ENCODE results near the gene ARHGAP6.

The ARHGAP6 gene

GRCh38 chrX:11462136-11462535 is 203.6 kb downstream of the ARHGAP6 start:
- no peak for DNase-seq (ENCODE audit: low spot score)

- DNase-seq (ENCODE audit: low spot score), result no peak
These were observed 204.3 kb downstream of the ARHGAP6 start for GRCh38 chrX:11461201-11462001.

- DNase-seq (ENCODE audit: low spot score), result no peak
These were observed 205.4 kb downstream of the ARHGAP6 start for GRCh38 chrX:11460347-11460746.

- no peak for DNase-seq (ENCODE audit: low spot score)
These were observed 207.6 kb downstream of the ARHGAP6 start for GRCh38 chrX:11458170-11458569.

GRCh38 chrX:11451151-11451550 is 214.6 kb downstream of the ARHGAP6 start:
- no peak for DNase-seq (ENCODE audit: low spot score)

GRCh38 chrX:11450354-11450753 is 215.4 kb downstream of the ARHGAP6 start:
- no peak for DNase-seq (ENCODE audit: low spot score)

- DNase-seq (ENCODE audit: low spot score), result no peak
These were observed 216.1 kb downstream of the ARHGAP6 start for GRCh38 chrX:11449613-11450012.

GRCh38 chrX:11447418-11447817 is 218.3 kb downstream of the ARHGAP6 start:
- DNase-seq (ENCODE audit: low spot score), result no peak

- no peak for DNase-seq (ENCODE audit: low spot score)
These were observed 218.8 kb downstream of the ARHGAP6 start for GRCh38 chrX:11446949-11447348.

- no peak for DNase-seq (ENCODE audit: low spot score)
These were observed 219.4 kb downstream of the ARHGAP6 start for GRCh38 chrX:11446336-11446735.

- no peak for DNase-seq (ENCODE audit: low spot score)
These were observed 220.2 kb downstream of the ARHGAP6 start for GRCh38 chrX:11445540-11445939.

GRCh38 chrX:11444052-11444451 is 221.7 kb downstream of the ARHGAP6 start:
- DNase-seq (ENCODE audit: low spot score), result no peak

- DNase-seq (ENCODE audit: low spot score), result no peak
These were observed 225.9 kb downstream of the ARHGAP6 start for GRCh38 chrX:11439846-11440245.

GRCh38 chrX:11438767-11439166 is 227.0 kb downstream of the ARHGAP6 start:
- no peak for DNase-seq (ENCODE audit: low spot score)

GRCh38 chrX:11438380-11438723 is 227.4 kb downstream of the ARHGAP6 start:
- no peak for DNase-seq (ENCODE audit: low spot score)

GRCh38 chrX:11437642-11438379 is 227.9 kb downstream of the ARHGAP6 start:
- DNase-seq (ENCODE audit: low spot score), result peak; percentile 56

GRCh38 chrX:11435568-11435967 is 230.2 kb downstream of the ARHGAP6 start:
- DNase-seq (ENCODE audit: low spot score), result no peak

- no peak for DNase-seq (ENCODE audit: low spot score)
These were observed 231.1 kb downstream of the ARHGAP6 start for GRCh38 chrX:11434607-11435006.

GRCh38 chrX:11431786-11432185 is 233.9 kb downstream of the ARHGAP6 start:
- no peak for DNase-seq (ENCODE audit: low spot score)

GRCh38 chrX:11430271-11430670 is 235.4 kb downstream of the ARHGAP6 start:
- DNase-seq (ENCODE audit: low spot score), result no peak

- DNase-seq (ENCODE audit: low spot score), result no peak
These were observed 236.1 kb downstream of the ARHGAP6 start for GRCh38 chrX:11429538-11430085.

- no peak for DNase-seq (ENCODE audit: low spot score)
These were observed 238.2 kb downstream of the ARHGAP6 start for GRCh38 chrX:11427453-11428071.
